DOHH2 (cell line): ENCODE measurements around the gene EPGN.

Experiments used
- EZH2phosphoT487 ChIP-seq: fragments of 200-600 bp; sonication (generic); IDR thresholded peaks from 2 replicates; pipeline ENCODE4 v1.6.1; 2017; ENCODE audit warnings: borderline replicate concordance, mild to moderate bottlenecking, antibody characterized with exemption, low read length, moderate library complexity, mixed read lengths
- TF ChIP-seq, protein P1 (sequence below): fragments of 200-600 bp; sonication (generic); IDR thresholded peaks from one replicate; pipeline ENCODE4 v1.5.1; 2014; ENCODE audit warnings: antibody characterized with exemption, mild to moderate bottlenecking, low read depth, low read length; ENCODE audit not compliant: poor library complexity, severe bottlenecking

- TF ChIP-seq, protein P1, sequence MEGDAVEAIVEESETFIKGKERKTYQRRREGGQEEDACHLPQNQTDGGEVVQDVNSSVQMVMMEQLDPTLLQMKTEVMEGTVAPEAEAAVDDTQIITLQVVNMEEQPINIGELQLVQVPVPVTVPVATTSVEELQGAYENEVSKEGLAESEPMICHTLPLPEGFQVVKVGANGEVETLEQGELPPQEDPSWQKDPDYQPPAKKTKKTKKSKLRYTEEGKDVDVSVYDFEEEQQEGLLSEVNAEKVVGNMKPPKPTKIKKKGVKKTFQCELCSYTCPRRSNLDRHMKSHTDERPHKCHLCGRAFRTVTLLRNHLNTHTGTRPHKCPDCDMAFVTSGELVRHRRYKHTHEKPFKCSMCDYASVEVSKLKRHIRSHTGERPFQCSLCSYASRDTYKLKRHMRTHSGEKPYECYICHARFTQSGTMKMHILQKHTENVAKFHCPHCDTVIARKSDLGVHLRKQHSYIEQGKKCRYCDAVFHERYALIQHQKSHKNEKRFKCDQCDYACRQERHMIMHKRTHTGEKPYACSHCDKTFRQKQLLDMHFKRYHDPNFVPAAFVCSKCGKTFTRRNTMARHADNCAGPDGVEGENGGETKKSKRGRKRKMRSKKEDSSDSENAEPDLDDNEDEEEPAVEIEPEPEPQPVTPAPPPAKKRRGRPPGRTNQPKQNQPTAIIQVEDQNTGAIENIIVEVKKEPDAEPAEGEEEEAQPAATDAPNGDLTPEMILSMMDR = peak; percentile 61
- TF ChIP-seq EZH2phosphoT487 = no peak
These were observed 3.5 kb downstream of the EPGN start for GRCh38 chr4:74311696-74312313.
